ENCODE data around the gene RPL39L.

The RPL39L gene

DNA sequence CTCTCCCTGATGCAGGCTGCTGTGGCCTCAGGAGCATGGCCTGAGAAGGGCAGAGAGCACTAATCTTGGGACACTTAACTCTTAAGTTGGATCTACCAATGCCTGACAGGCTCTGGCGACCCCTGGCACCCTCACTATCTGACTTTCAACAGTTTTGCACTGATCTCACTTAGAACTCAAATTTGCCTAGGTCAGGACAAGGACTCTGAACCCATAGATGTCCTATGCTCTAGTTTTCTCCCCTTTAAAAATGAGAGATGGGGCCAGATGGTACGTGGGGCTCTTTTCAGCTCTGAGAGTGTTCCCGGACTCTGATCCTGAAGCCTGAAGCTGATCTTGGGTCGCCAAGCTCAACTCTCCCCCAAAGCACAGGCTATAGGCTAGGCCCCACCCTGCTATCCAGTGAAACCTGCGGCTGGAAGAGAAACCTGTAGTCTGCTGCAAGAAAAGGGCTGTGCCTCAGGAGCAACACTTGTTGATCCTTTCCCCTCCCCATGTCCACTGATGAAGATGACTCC lies 65.7 kb downstream of the RPL39L start:
- no peak overlapping the region for H3K27ac ChIP-seq
- TF ChIP-seq, protein P1, sequence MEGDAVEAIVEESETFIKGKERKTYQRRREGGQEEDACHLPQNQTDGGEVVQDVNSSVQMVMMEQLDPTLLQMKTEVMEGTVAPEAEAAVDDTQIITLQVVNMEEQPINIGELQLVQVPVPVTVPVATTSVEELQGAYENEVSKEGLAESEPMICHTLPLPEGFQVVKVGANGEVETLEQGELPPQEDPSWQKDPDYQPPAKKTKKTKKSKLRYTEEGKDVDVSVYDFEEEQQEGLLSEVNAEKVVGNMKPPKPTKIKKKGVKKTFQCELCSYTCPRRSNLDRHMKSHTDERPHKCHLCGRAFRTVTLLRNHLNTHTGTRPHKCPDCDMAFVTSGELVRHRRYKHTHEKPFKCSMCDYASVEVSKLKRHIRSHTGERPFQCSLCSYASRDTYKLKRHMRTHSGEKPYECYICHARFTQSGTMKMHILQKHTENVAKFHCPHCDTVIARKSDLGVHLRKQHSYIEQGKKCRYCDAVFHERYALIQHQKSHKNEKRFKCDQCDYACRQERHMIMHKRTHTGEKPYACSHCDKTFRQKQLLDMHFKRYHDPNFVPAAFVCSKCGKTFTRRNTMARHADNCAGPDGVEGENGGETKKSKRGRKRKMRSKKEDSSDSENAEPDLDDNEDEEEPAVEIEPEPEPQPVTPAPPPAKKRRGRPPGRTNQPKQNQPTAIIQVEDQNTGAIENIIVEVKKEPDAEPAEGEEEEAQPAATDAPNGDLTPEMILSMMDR (conservative IDR thresholded peaks at IDR 0.05): no peak

DNA sequence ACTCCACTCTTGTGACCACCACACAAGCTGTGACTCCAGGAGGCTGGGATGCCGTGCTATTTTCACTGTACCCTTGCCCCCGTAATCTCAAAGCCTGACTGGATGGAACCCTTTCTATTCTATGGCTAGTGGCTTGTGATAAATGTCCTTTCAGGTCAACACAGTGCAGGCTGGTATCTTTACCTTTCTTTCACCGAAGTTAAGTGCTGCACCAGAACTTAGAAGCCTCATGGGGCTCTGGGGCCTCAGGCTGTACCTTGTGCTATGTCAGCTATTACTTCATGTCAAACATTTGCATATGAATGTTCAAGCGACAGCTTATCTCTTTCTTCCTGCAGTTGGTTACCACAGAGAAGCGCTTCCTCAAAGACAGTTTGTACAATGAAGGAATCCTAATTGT lies 66.8 kb downstream of the RPL39L start:
- TF ChIP-seq, protein P1 (conservative IDR thresholded peaks at IDR 0.05): no peak
- H3K27ac ChIP-seq: no peak overlapping the region

DNA sequence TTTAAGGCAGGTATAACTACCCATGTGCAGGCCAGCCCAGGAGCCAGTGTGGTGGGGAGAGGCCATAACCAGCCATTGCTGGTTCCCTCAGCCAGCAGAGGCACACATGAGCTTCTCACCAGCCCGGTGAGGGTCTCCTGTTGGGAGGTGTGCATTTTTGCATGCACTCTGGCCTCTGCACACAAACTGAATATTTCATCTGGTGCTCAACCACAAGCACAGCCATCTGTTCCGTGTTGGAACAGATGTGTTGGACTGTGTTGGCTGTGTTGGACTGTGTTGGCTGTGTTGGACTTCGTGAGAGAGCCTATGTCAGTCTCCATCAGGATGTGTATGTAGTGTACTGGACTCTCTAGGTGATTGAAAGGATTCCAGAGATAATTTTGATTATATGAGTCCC lies 67.2 kb downstream of the RPL39L start:
- H3K27ac ChIP-seq: no peak overlapping the region
- TF ChIP-seq, protein P1 (conservative IDR thresholded peaks at IDR 0.05): no peak
